ENCODE results near the gene IL1R1.

- TF ChIP-seq EZH2 (IDR thresholded peaks at IDR 0.05; ENCODE audit: low read length): no peak
- no peak for TF ChIP-seq CTCF (optimal IDR thresholded peaks at IDR 0.05 in 1 of 3, IDR thresholded peaks at IDR 0.05 in 1 of 3, conservative IDR thresholded peaks at IDR 0.05 in 1 of 3; ENCODE audit: extremely low read depth in 1 of 3, insufficient read depth in 2 of 3, low read length in 3 of 3)
Observed at GRCh38 chr2:102126169-102126568, 16.4 kb upstream of the IL1R1 start.

Data from keratinocyte (primary cell).